Upper lobe of right lung (tissue), 1 donor: Measurements from ENCODE around the gene PER2. TPM values are rescaled to one million over a fixed set of nuclear protein-coding genes. Genes with fewer than 3 reads are reported as not detected.

Source experiments
- ATAC-seq: fragments of 200-7000 bp; cut with Tn5 transposase; one replicate; pipeline ENCODE4 v1.9.1; 2020; ENCODE audit warnings: mild to moderate bottlenecking, moderate library complexity
- DNase-seq: peaks from one replicate; pipeline ENCODE4 v3.0.0-alpha.2; 2020
- H3K27ac ChIP-seq: fragments of 200-600 bp; one replicate; pipeline ENCODE4 v1.8.0; 2022
- H3K27me3 ChIP-seq: fragments of 200-600 bp; one replicate; pipeline ENCODE4 v1.8.0; 2022; ENCODE audit warnings: mild to moderate bottlenecking
- H3K36me3 ChIP-seq: fragments of 200-600 bp; one replicate; pipeline ENCODE4 v1.8.0; 2022
- H3K4me1 ChIP-seq: fragments of 200-600 bp; one replicate; pipeline ENCODE4 v1.8.0; 2022
- H3K4me3 ChIP-seq: fragments of 200-600 bp; one replicate; pipeline ENCODE4 v1.8.0; 2022; ENCODE audit warnings: mild to moderate bottlenecking
- H3K9me3 ChIP-seq: fragments of 200-600 bp; one replicate; pipeline ENCODE4 v1.8.0; 2022
- CTCF ChIP-seq: fragments of 200-600 bp; IDR thresholded peaks from one replicate; pipeline ENCODE4 v1.8.0; 2022; ENCODE audit warnings: antibody characterized with exemption
- intact Hi-C: fragments of 100-400 bp; cut with DNase I; formaldehyde crosslinking; loops from one replicate; pipeline ENCODE4 v1.11.0; 2022
- total RNA-seq: library from RNA; stranded (reverse); fragmentation: NEBNext Ultra II Directional; extraction: Animal tissue kit (Norgen Biotek cat#: 25700); gene quantifications from one replicate; pipeline ENCODE4 v1.2.1, GENCODE V29; 2021
- donor health status: DM: no; HTN: yes; CAD: no; lungs with severe emphysema.

Gene PER2
- total RNA-seq, 1 donor from 2014 or later, result 22.7 TPM

GRCh38 chr2:238299803-238300202, 11.4 kb upstream of the PER2 start:
- Histone ChIP-seq H3K9me3 (no peaks in the 10 kb centered on the region), H3K4me3 (no peak overlapping the region), H3K36me3 (no peaks in the 10 kb centered on the region), H3K4me1 (peaks cover 4% of the 10 kb centered on the region), H3K27me3 (no peaks in the 10 kb centered on the region), H3K27ac (no peak overlapping the region)
- intact Hi-C loops, result no loop called here
- no peak for TF ChIP-seq CTCF
- DNase-seq (no peak), ATAC-seq (peak; percentile 67)

- Histone ChIP-seq H3K9me3 (no peaks in the 10 kb centered on the region), H3K36me3 (no peaks in the 10 kb centered on the region), H3K27ac (no peak overlapping the region), H3K4me1 (peaks cover 4% of the 10 kb centered on the region), H3K4me3 (no peak overlapping the region), H3K27me3 (no peaks in the 10 kb centered on the region)
- no peak for ATAC-seq
- DNase-seq, result no peak
- intact Hi-C loops, result no loop called here
- no peak for TF ChIP-seq CTCF
Measured at GRCh38 chr2:238296638-238297457, 8.4 kb upstream of the PER2 start.

GRCh38 chr2:238295144-238296112, 7.0 kb upstream of the PER2 start:
- Histone ChIP-seq H3K9me3 (no peaks in the 10 kb centered on the region), H3K4me1 (peaks cover 8% of the 10 kb centered on the region), H3K27me3 (no peaks in the 10 kb centered on the region), H3K4me3 (no peak overlapping the region), H3K27ac (no peak overlapping the region), H3K36me3 (no peaks in the 10 kb centered on the region)
- no peak for TF ChIP-seq CTCF
- DNase-seq (no peak), ATAC-seq (no peak)
- intact Hi-C loops, result no loop called here

GRCh38 chr2:238294393-238295143, 6.2 kb upstream of the PER2 start:
- H3K4me3 ChIP-seq, result no peak overlapping the region
- TF ChIP-seq CTCF, result no peak
- peaks cover 6% of the 10 kb centered on the region for H3K4me1 ChIP-seq
- no peaks in the 10 kb centered on the region for H3K36me3 ChIP-seq
- no peak for DNase-seq
- ATAC-seq, result no peak
- no peaks in the 10 kb centered on the region for H3K27me3 ChIP-seq
- intact Hi-C loops, result no loop called here
- H3K27ac ChIP-seq, result no peak overlapping the region
- H3K9me3 ChIP-seq, result no peaks in the 10 kb centered on the region

- intact Hi-C loops, result no loop called here
- no peaks in the 10 kb centered on the region for H3K27me3 ChIP-seq
- ATAC-seq (no peak), DNase-seq (no peak)
- H3K9me3 ChIP-seq, result no peaks in the 10 kb centered on the region
- no peak overlapping the region for H3K27ac ChIP-seq
- no peak overlapping the region for H3K4me3 ChIP-seq
- H3K4me1 ChIP-seq, result peaks cover 12% of the 10 kb centered on the region
- TF ChIP-seq CTCF, result no peak
- H3K36me3 ChIP-seq, result no peaks in the 10 kb centered on the region
Measured at GRCh38 chr2:238294046-238294392, 5.6 kb upstream of the PER2 start.
